GM19463 (cell line): ENCODE measurements around the gene PDE4B.
"Not testable (repeated sequence)": the region's sequence is repeated elsewhere in the genome, so short reads cannot be mapped to it uniquely, and the experiment has no call there.

ENCODE experiments used
- ATAC-seq: cut with Tn5 transposase; IDR thresholded peaks from one replicate; pipeline ENCODE4 v1.9.1; 2021; ENCODE audit warnings: mild to moderate bottlenecking, moderate library complexity; ENCODE audit not compliant: unreplicated experiment

Gene PDE4B

GRCh38 chr1:65990161-65990560 is 197.5 kb downstream of the PDE4B start:
- ATAC-seq = no peak

- ATAC-seq = no peak
Observed at GRCh38 chr1:65991694-65992093, 199.0 kb downstream of the PDE4B start.

DNA sequence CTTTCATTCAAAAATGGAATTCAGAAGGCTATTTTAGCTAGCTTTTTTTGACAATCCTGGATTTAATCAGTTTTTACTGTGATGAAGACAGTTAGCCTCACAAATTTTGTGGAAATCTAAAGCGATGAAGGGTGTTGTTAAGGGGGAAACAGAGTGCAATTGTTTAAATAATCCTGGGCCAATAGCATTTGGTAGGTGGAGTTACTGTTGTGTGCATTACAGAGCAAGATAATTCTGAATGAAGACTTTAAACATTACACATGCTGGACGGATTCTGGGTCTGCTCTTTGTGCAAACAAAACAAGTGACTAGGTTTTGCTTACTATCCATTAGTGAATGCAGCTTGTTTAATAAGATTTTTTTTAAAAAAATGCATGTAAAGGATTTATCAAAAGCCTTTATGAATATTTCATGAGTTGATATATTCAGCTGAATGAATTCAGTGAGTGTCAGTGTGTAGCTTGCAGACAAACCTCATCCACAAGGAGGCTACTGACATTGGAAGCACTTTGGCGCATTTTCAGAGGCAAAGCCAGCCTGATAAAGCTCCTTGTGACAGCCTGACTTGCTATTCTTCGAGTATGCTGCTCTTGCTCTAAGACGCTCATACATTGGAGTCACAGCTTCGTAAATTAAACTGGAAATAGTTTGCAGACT is 199.6 kb downstream of the PDE4B start:
- no peak for ATAC-seq

DNA sequence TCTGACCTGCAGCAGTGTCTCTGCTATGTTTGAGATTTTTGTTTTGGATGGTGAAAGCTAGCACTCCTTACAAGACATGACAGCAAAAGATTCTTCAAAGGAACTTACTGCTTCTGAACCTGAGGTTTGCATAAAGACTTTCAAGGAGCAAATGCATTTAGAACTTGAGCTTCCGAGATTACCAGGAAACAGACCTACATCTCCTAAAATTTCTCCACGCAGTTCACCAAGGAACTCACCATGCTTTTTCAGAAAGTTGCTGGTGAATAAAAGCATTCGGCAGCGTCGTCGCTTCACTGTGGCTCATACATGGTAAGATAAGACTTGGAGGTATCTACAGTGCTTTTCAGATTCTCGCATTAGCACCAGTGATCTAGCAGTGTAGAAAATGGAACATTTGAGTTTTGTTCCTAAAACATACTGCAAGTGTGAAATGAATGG is 200.2 kb downstream of the PDE4B start:
- no peak for ATAC-seq

- ATAC-seq = no peak
Observed at GRCh38 chr1:65994223-65994622, 201.5 kb downstream of the PDE4B start.

- no peak for ATAC-seq
Observed at GRCh38 chr1:65995336-65995735, 202.6 kb downstream of the PDE4B start.

- no peak for ATAC-seq
Observed at GRCh38 chr1:65995928-65996327, 203.2 kb downstream of the PDE4B start.

DNA sequence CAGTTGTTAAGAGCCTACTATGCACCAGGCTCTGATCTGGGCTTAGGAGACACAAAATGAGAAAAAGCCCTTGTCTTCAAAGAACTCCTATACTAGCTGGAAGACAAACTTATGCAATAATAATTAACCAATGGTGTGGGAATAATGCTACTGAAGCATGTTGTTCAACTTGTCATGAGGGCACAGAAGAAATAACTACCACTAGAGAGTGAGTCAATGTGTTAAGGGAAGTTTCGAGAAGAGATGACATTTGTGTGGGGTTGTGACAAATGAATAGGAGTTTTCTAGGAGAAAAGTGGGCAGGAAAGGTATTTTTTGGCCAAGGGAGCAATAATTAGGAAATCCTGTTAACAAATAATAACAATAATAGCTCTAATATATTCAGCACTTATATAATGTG is 205.0 kb downstream of the PDE4B start:
- ATAC-seq = no peak

DNA sequence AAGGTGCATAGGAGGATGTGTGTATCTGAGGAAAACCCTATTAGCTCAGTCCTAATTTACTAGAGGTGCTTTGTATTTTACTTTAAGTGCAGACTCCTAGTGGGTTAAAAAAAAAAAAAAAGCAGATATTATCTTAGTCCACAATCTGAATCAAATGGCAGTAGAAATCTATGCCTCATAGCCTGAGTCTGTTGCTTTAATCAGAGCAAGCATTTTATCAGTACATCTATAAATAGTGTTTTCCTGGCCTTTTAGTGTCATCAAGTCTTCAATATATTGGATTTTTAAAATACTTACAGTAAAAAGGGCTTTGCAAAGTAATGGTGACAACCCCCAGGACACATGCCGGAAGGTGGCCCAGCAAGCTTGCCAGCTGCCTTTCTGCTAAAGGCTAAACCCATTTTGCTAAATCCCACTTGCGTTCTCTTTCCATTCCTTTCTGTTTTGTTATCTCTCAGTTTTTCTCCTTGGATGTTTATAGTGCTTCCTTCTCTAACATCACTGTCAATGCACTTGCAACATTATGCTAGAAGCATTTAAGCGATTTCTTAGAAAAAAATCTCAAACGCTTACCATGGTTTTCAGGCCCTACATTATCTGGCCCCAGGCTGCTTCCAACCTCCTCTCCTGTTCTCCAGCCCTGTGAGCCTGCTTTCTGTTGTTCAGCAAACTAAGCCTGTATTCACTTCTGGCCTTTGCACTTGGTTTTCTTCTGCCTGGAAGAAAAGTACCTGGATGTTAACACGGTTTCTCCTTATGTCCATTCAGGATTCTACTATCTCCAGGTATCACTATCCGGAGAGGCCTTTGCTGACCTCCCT is 206.3 kb downstream of the PDE4B start:
- ATAC-seq = no peak

- ATAC-seq = no peak
Observed at GRCh38 chr1:66000033-66000637, 207.4 kb downstream of the PDE4B start.

DNA sequence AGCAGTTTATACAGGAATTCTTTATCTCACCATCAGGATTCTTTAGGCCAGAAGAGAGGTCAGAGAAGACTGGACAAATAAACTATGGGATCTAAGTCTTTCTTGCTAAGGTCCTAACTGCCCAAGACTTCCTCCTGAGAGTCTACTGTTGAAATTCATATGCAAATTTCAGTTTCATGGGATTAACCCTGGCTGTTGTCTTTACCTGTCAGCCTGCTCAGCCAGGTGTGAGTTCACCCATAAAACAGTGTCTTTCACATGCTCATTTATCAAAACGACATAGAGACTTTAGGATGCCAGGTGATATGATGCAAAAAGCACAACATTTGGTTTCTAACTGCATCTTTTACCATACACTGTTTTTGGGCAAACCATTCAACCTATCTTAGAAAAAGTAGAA is 211.0 kb downstream of the PDE4B start:
- no peak for ATAC-seq

DNA sequence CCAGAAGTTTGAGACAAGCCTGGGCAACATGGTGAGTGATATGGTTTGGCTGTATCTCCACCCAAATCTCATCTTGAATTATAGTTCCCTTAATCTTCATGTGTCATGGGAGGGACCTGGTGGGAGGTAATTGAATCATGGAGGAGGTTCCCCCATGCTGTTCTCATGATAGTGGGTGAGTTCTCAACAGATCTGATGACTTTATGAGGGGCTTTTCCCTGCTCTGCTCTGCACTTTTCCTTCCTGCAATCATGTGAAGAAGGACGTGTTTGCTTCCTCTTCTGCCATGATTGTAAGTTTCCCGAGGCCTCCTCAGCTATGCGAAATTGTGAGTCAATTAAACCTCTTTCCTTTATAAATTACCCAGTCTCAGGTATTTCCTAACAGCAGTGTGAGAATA is 213.8 kb downstream of the PDE4B start:
- ATAC-seq = not testable (repeated sequence)

DNA sequence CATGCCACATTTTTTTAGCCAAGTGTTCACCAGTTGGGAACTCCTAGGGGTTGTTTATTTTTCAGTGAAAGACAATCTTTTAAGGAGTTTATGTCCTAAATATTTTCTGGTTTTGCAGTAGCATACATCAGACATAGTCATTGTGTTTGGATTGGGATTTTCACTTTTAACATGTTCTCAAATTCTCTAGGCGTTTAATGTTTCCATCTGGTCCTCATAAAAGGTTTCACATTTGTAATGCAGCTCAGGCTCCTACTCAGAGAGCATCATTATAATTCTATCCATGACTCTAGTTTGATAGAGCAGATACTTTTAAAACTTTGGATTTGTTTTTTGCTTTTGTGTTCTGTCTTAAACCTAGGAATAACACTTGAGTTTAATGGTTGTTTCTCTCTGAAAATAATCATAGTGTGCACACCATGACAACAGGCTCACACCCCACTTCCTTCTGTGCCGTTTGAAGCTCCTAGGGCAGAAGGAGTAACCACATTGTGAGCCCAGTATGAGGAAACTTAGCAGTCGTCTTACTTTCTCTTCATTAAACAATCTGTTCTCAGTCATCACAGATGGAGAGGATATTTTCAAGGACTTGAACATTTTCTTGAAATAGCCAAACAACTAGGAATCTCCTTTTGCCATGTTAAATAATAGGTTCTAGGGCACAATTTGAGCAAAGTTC is 219.6 kb downstream of the PDE4B start:
- ATAC-seq = no peak

- no peak for ATAC-seq
Observed at GRCh38 chr1:66013371-66013770, 220.7 kb downstream of the PDE4B start.

GRCh38 chr1:66022904-66023620 is 230.4 kb downstream of the PDE4B start:
- no peak for ATAC-seq

DNA sequence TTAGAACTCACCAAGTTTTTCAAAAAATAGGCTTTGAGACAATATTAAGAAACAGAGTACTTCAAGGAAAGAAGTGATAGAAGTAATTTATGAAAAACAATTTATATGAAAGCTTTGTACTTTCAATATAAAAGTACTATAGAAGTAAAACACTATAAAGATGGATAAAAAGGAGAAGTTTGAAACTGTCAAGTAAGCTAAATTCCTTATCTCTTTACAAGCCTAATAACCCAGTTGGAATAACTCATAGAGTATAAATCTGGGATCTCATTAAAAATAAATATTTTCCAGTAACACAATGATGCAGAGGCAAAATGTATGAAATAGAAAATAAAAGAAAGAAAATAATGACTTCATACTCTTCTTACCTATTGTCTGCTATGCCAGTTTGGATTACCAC is 232.5 kb downstream of the PDE4B start:
- ATAC-seq = no peak

- no peak for ATAC-seq
Observed at GRCh38 chr1:66028035-66028434, 235.3 kb downstream of the PDE4B start.

DNA sequence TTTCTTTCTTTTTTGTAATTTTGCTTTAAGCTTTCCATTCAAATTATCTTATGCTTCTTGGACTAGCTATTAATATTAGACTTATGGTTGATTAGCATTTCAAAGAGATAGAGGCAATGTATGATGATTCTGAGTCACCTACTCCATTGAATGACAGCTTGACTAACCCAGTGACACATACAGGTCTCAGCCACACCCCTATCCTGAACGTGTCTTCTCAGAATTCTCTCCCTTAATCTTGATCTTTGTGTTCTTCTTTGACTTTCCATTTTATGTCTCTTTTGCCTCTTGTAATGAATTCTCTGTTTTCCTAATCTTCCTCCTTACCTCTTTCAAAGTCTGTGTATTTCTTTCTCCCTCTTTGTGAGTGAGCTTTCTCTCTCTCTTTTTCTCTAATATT is 241.1 kb downstream of the PDE4B start:
- no peak for ATAC-seq

DNA sequence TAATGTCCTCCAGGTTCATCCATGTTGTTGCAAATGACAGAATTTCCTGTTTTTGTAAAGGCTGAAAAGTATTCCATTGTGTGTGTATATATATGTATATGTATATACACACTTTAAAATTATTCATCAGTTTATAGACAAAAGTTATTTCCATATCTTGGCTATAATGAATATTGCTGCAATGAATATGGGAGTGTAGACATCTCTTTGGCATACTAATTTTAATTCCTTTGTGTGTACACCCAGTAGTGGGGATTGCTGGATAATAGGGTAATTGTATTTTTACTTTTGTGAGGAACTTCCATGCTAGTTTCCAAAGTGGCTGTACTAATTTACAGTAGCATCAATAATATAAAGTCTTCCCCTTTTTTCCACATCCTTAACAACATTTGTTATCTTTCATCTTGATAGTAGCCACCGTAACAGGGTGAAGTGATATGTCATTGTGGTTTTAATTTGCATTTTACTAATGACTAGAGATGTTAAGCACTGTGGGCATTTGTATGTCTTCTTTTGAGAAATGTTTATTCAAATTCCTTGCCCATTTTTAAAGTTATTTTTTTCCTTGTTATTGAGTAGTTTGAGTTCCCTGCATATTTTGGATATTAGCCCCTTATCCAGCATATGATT is 243.0 kb downstream of the PDE4B start:
- no peak for ATAC-seq

DNA sequence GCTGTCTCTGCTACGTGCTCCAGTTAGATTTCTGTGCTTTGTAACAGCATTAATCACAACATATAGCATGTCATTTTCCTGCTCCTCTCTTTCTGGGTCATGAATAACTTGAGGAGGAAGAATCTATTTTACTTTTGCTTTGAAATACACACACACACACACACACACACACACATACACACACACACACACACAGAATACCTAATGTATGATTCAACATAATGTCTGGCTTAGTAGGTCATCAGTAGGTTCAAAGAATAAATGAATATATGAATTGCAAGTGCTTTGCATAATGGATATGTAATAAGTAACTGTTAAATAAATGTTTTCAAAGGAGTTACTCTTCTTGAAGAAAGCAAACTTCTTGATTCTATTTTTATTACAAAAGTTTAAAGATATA is 249.0 kb downstream of the PDE4B start:
- no peak for ATAC-seq
